ENCODE results near the gene ZFPM1. TPM values are rescaled to one million over a fixed set of nuclear protein-coding genes. Genes with fewer than 3 reads are reported as not detected.

Gene ZFPM1
- total RNA-seq, 1 experiment from 2014 or later, result 14.6 TPM

- intact Hi-C loops (cut with micrococcal nuclease), result no loop called here
- no peak overlapping the region for H3K4me3 ChIP-seq (replicated peaks in 1 of 2; ENCODE audit: low read depth in 1 of 2, low read length in 2 of 2)
- no peak overlapping the region for H3K9ac ChIP-seq (ENCODE audit: low read length)
- H3K9me3 ChIP-seq (ENCODE audit: control insufficient read depth in 1 of 2, insufficient read depth in 1 of 2, low read depth in 1 of 2, low read length in 2 of 2), result no peaks in the 10 kb centered on the region
- H3K4me2 ChIP-seq (ENCODE audit: low read length), result no peak overlapping the region
- TF ChIP-seq ZBTB33 (IDR thresholded peaks at IDR 0.05; ENCODE audit: extremely low read depth, insufficient replicate concordance, low read length) (no peak), ATF3 (IDR thresholded peaks at IDR 0.05) (no peak), EGR1 (IDR thresholded peaks at IDR 0.05; ENCODE audit: low read depth) (no peak), FOSL1 (IDR thresholded peaks at IDR 0.05; ENCODE audit: low read depth) (no peak), POLR2A (IDR thresholded peaks at IDR 0.05; ENCODE audit: borderline replicate concordance, extremely low read depth, insufficient read depth, insufficient read length) (no peak)
- ChIA-PET RAD21 (ENCODE audit: low non-redundant PET in 1 of 2, low total read pairs in 2 of 2, uncharacterized antibody in 2 of 2, unreplicated experiment in 2 of 2) (no interaction called here), CTCF (no interaction called here), POLR2A (no interaction called here)
- no peaks in the 10 kb centered on the region for H3K27me3 ChIP-seq (ENCODE audit: insufficient read depth, low read length)
- no peaks in the 10 kb centered on the region for H3K79me2 ChIP-seq (ENCODE audit: insufficient read depth, low read length)
- no peaks in the 10 kb centered on the region for H4K20me1 ChIP-seq (ENCODE audit: insufficient read depth)
- no peak for ATAC-seq
- H3K27ac ChIP-seq (ENCODE audit: low read depth, low read length), result no peak overlapping the region; the same call in 1 of the 2 replicates
- no peak for DNase-seq (ENCODE audit: low read depth, low spot score)
- no peaks in the 10 kb centered on the region for H3K9me2 ChIP-seq (ENCODE audit: insufficient read depth)
- peaks cover 3 to 18% of the 10 kb centered on the region in 2 experiments; a peak in 3 of 4 replicates for H3K4me1 ChIP-seq (ENCODE audit: control insufficient read depth in 1 of 2, insufficient read depth in 2 of 2, low read length in 2 of 2)
- H3K36me3 ChIP-seq (ENCODE audit: control insufficient read depth in 1 of 2, insufficient read depth in 2 of 2, low read length in 2 of 2), result no peaks in the 10 kb centered on the region
- H2AFZ ChIP-seq (ENCODE audit: low read depth, low read length, poor library complexity, severe bottlenecking), result no peak overlapping the region
- BruUV-seq (replicated peaks), result no TSS peak
Observed at GRCh38 chr16:88440686-88441405, 12.2 kb upstream of the ZFPM1 start.

- H2AFZ ChIP-seq (ENCODE audit: low read depth, low read length, poor library complexity, severe bottlenecking), result no peak overlapping the region
- no peaks in the 10 kb centered on the region for H3K9me3 ChIP-seq (ENCODE audit: control insufficient read depth in 1 of 2, insufficient read depth in 1 of 2, low read depth in 1 of 2, low read length in 2 of 2)
- no TSS peak for BruUV-seq (replicated peaks)
- ATAC-seq (no peak), DNase-seq (ENCODE audit: low read depth, low spot score) (no peak)
- no peaks in the 10 kb centered on the region for H3K36me3 ChIP-seq (ENCODE audit: control insufficient read depth in 1 of 2, insufficient read depth in 2 of 2, low read length in 2 of 2)
- H4K20me1 ChIP-seq (ENCODE audit: insufficient read depth), result no peaks in the 10 kb centered on the region
- H3K27me3 ChIP-seq (ENCODE audit: insufficient read depth, low read length), result no peaks in the 10 kb centered on the region
- no peak overlapping the region; the same call in 1 of the 2 replicates for H3K27ac ChIP-seq (ENCODE audit: low read depth, low read length)
- H3K79me2 ChIP-seq (ENCODE audit: insufficient read depth, low read length), result no peaks in the 10 kb centered on the region
- TF ChIP-seq RAD21 (IDR thresholded peaks at IDR 0.05; ENCODE audit: low read depth), result no peak
- TF ChIP-seq ZBTB33 (IDR thresholded peaks at IDR 0.05; ENCODE audit: extremely low read depth, insufficient replicate concordance, low read length), result no peak
- no peak for TF ChIP-seq ELF1 (IDR thresholded peaks at IDR 0.05; ENCODE audit: borderline replicate concordance, low read depth)
- TF ChIP-seq, protein P1, sequence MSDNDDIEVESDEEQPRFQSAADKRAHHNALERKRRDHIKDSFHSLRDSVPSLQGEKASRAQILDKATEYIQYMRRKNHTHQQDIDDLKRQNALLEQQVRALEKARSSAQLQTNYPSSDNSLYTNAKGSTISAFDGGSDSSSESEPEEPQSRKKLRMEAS (IDR thresholded peaks at IDR 0.05), result no peak
- no peak for TF ChIP-seq EZH2phosphoT487 (IDR thresholded peaks at IDR 0.05; ENCODE audit: borderline replicate concordance)
- TF ChIP-seq ZNF274 (IDR thresholded peaks at IDR 0.05; ENCODE audit: low read depth, low read length), result no peak
- no peak for TF ChIP-seq JUND (IDR thresholded peaks at IDR 0.05)
- no peak for TF ChIP-seq YY1 (IDR thresholded peaks at IDR 0.05; ENCODE audit: extremely low read depth, insufficient replicate concordance, low read depth, low read length)
- no peak for TF ChIP-seq FOSL1 (IDR thresholded peaks at IDR 0.05; ENCODE audit: low read depth)
- TF ChIP-seq POLR2A (IDR thresholded peaks at IDR 0.05; ENCODE audit: borderline replicate concordance, extremely low read depth, insufficient read depth, insufficient read length), result no peak
- no peak for TF ChIP-seq CBX3 (IDR thresholded peaks at IDR 0.05; ENCODE audit: low read depth)
- no peak overlapping the region for H3K9ac ChIP-seq (ENCODE audit: low read length)
- no peak overlapping the region for H3K4me3 ChIP-seq (replicated peaks in 1 of 2; ENCODE audit: low read depth in 1 of 2, low read length in 2 of 2)
- H3K4me1 ChIP-seq (ENCODE audit: control insufficient read depth in 1 of 2, insufficient read depth in 2 of 2, low read length in 2 of 2), result peaks cover 3 to 18% of the 10 kb centered on the region in 2 experiments; a peak in 3 of 4 replicates
- ChIA-PET POLR2A (no interaction called here), RAD21 (ENCODE audit: low non-redundant PET in 1 of 2, low total read pairs in 2 of 2, uncharacterized antibody in 2 of 2, unreplicated experiment in 2 of 2) (no interaction called here), CTCF (no interaction called here)
- no peak overlapping the region for H3K4me2 ChIP-seq (ENCODE audit: low read length)
- H3K9me2 ChIP-seq (ENCODE audit: insufficient read depth), result no peaks in the 10 kb centered on the region
- intact Hi-C loops (cut with micrococcal nuclease), result no loop called here
Observed at GRCh38 chr16:88441460-88441859, 11.6 kb upstream of the ZFPM1 start.

All from HCT116 (cell line).